ENCODE results near the gene IFRD2.

The IFRD2 gene

DNA sequence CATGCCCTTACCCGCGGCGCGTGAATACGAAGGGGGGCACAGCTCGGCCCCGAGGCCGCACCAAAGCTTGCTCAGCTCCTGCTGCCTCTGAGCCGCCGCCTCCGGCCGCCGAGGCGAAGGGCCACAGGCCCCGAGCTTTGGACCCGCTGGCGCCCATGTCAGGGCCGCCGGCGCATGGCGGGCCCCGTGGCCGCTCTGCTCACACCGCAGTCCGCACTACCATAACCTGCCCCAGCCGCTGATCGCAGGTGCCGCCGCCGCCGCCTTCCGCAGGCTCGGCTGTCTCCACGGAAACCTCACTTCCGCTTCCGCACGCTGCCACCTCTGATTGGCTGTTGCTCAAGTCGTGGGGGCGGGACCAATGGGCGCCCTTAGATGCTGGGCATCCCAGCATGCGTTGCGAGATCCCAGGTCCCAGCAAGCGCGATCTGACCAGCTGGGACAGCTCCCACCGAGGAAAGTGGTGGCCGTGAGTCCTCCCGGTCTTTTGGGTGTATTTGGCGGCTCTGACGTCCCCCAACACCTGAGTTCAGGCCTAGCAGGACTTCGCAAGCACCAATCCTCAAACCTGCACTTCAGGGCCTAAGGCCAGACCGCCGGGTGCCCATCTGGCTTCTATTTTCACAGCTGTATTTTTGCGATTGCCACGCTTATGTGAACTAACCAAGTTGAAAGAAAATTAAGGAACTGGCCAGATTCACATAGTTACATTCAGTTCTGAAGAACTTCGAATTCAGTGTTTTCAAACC is 35.9 kb upstream of the IFRD2 start, which contains the start of gene TUSC2:
TUSC2 (minus strand) TSS at position 281 of the 749 bp plus-strand sequence; CDS start at position 157, 124 bp downstream.
- TF ChIP-seq CTCF (IDR thresholded peaks at IDR 0.05; ENCODE audit: poor library complexity, severe bottlenecking) = no peak
- Histone ChIP-seq H3K9me3 (ENCODE audit: severe bottlenecking) (no peaks in the 10 kb centered on the region), H3K4me3 (ENCODE audit: severe bottlenecking) (peak within 1 kb of the TSS; percentile 81), H3K27me3 (ENCODE audit: insufficient read depth, poor library complexity, severe bottlenecking) (no peaks in the 10 kb centered on the region), H3K36me3 (ENCODE audit: low read depth) (peaks cover 56% of the 10 kb centered on the region), H3K4me1 (ENCODE audit: insufficient read depth, poor library complexity, severe bottlenecking) (no peaks in the 10 kb centered on the region), H3K27ac (ENCODE audit: poor library complexity, severe bottlenecking) (peak within 1 kb of the TSS; percentile 19)
- peak; percentile 84 for ATAC-seq (ENCODE audit: low read depth)
- peak; percentile 97 for DNase-seq (ENCODE audit: low spot score)

DNA sequence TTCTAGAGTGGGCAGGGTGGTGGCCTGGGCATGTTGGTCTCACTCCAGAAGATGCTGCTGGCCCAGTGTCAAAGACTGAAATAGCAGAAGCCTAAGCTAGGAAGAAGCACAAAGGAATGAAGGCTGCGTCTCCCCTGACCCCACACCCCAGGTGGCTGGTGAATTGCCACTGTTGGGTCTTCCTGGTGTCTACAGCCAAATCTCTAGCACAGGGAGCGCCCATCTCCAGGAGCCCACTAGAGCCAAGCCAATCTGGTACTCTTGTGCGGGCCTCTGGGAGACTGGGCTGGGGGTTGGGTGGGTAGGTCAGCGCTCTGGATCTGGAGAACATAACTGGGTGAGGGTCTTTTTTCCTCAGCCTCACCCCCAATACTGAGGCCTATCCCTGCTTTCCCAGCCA is 34.9 kb upstream of the IFRD2 start:
- no peak for TF ChIP-seq CTCF (IDR thresholded peaks at IDR 0.05; ENCODE audit: poor library complexity, severe bottlenecking)
- DNase-seq (ENCODE audit: low spot score) (no peak), ATAC-seq (ENCODE audit: low read depth) (no peak)
- Histone ChIP-seq H3K9me3 (ENCODE audit: severe bottlenecking) (no peaks in the 10 kb centered on the region), H3K4me3 (ENCODE audit: severe bottlenecking) (peak overlapping the region; percentile 81), H3K36me3 (ENCODE audit: low read depth) (peaks cover 53% of the 10 kb centered on the region), H3K27ac (ENCODE audit: poor library complexity, severe bottlenecking) (peak overlapping the region; percentile 19), H3K4me1 (ENCODE audit: insufficient read depth, poor library complexity, severe bottlenecking) (no peaks in the 10 kb centered on the region), H3K27me3 (ENCODE audit: insufficient read depth, poor library complexity, severe bottlenecking) (no peaks in the 10 kb centered on the region)

DNA sequence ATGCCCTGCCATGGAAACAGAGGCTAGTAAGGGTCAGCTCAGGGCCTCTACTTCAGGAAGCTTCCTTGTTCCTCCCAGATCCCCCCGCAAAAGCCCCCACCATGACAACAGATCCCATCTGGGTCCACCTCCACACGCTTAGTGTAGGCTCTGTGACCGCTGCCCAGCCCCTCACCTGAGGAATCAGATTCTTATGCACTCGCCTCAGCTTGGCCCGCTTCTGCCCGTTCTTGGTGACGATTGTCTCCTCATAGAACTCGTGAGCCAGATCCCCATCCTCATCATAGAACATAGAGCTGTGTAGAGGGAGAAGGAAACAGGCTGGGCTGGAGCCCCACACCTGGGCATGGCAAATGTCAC is 33.9 kb upstream of the IFRD2 start:
- no peak for ATAC-seq (ENCODE audit: low read depth)
- H3K9me3 ChIP-seq (ENCODE audit: severe bottlenecking) = no peaks in the 10 kb centered on the region
- H3K4me3 ChIP-seq (ENCODE audit: severe bottlenecking) = no peak overlapping the region
- H3K4me1 ChIP-seq (ENCODE audit: insufficient read depth, poor library complexity, severe bottlenecking) = no peaks in the 10 kb centered on the region
- no peak for TF ChIP-seq CTCF (IDR thresholded peaks at IDR 0.05; ENCODE audit: poor library complexity, severe bottlenecking)
- no peak for DNase-seq (ENCODE audit: low spot score)
- no peak overlapping the region for H3K27ac ChIP-seq (ENCODE audit: poor library complexity, severe bottlenecking)
- no peaks in the 10 kb centered on the region for H3K27me3 ChIP-seq (ENCODE audit: insufficient read depth, poor library complexity, severe bottlenecking)
- H3K36me3 ChIP-seq (ENCODE audit: low read depth) = peaks cover 43% of the 10 kb centered on the region

DNA sequence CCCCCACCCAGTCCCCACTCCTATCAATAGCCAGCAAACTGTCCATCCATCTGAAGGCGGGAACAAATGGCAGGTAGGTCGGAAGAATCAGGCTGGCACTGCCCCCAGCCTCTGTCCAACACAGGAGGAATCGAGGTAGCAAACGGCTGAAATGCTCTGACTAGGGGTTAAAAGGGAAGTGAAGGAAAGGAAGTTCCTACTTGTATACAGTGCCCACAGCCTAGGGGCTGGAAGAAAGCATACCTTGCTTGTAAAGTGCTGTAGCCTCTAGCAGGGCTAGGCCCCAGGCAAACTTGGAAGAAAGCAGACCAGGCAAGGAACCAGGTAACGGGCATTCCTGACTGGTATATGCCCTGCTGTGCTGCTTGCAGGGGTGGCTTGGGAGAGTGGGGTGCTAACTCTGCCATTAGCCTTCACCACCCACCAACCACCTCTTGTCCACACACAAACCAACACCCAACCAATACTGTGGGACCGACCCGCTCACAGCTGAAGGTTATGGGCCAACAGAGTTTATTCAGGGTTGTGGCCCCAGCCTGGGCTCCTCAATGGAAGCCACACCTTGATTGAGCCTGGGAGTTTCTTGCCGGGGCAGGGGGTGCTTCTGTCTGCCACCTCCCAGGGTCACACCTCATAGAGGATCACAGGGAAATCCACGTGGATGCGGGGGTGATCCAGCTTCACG is 33.4 kb upstream of the IFRD2 start:
- no peak for TF ChIP-seq CTCF (IDR thresholded peaks at IDR 0.05; ENCODE audit: poor library complexity, severe bottlenecking)
- Histone ChIP-seq H3K36me3 (ENCODE audit: low read depth) (peaks cover 38% of the 10 kb centered on the region), H3K4me1 (ENCODE audit: insufficient read depth, poor library complexity, severe bottlenecking) (no peaks in the 10 kb centered on the region), H3K9me3 (ENCODE audit: severe bottlenecking) (no peaks in the 10 kb centered on the region), H3K27me3 (ENCODE audit: insufficient read depth, poor library complexity, severe bottlenecking) (no peaks in the 10 kb centered on the region), H3K4me3 (ENCODE audit: severe bottlenecking) (no peak overlapping the region), H3K27ac (ENCODE audit: poor library complexity, severe bottlenecking) (no peak overlapping the region)
- ATAC-seq (ENCODE audit: low read depth) = no peak
- DNase-seq (ENCODE audit: low spot score) = no peak

GRCh38 chr3:50325113-50325480 is 32.9 kb upstream of the IFRD2 start:
- H3K9me3 ChIP-seq (ENCODE audit: severe bottlenecking) = no peaks in the 10 kb centered on the region
- no peak for TF ChIP-seq CTCF (IDR thresholded peaks at IDR 0.05; ENCODE audit: poor library complexity, severe bottlenecking)
- no peak overlapping the region for H3K27ac ChIP-seq (ENCODE audit: poor library complexity, severe bottlenecking)
- peaks cover 33% of the 10 kb centered on the region for H3K36me3 ChIP-seq (ENCODE audit: low read depth)
- no peak for DNase-seq (ENCODE audit: low spot score)
- no peak overlapping the region for H3K4me3 ChIP-seq (ENCODE audit: severe bottlenecking)
- ATAC-seq (ENCODE audit: low read depth) = no peak
- no peaks in the 10 kb centered on the region for H3K27me3 ChIP-seq (ENCODE audit: insufficient read depth, poor library complexity, severe bottlenecking)
- H3K4me1 ChIP-seq (ENCODE audit: insufficient read depth, poor library complexity, severe bottlenecking) = no peaks in the 10 kb centered on the region

All from RWPE2 (cell line).